Tibial nerve (tissue), 4 donors: ENCODE measurements around the gene SLC39A11. TPM values are rescaled to one million over a fixed set of nuclear protein-coding genes. Genes with fewer than 3 reads are reported as not detected.
"Not testable (repeated sequence)": the region's sequence is repeated elsewhere in the genome, so short reads cannot be mapped to it uniquely, and the experiment has no call there.

Experiments
- DNase-seq, 2 donors: peaks; one replicate each; pipeline ENCODE4 v3.0.0-alpha.2; 2019; ENCODE audit warnings: low spot score in 2 of 2
- H3K27ac ChIP-seq, 4 donors: fragments of 200-600 bp; sonication (generic) in 3 of 4; one replicate each; pipeline ENCODE4 v1.5.1; 2017 to 2019; ENCODE audit warnings: mild to moderate bottlenecking in 1 of 4
- H3K27me3 ChIP-seq, 2 donors: fragments of 200-600 bp; sonication (generic) in 1 of 2; one replicate each; pipeline versions ENCODE4 v1.5.1 to v1.6.0; 2017 to 2019
- H3K36me3 ChIP-seq, 3 donors: fragments of 200-600 bp; sonication (generic); one replicate each; pipeline ENCODE4 v1.5.1; 2018 to 2019
- H3K4me1 ChIP-seq, 4 donors: fragments of 200-600 bp; sonication (generic) in 3 of 4; one replicate each; pipeline ENCODE4 v1.5.1; 2017 to 2019
- H3K4me3 ChIP-seq, 4 donors: fragments of 200-600 bp; sonication (generic) in 3 of 4; one replicate each; pipeline ENCODE4 v1.5.1; 2017 to 2019; ENCODE audit warnings: mild to moderate bottlenecking in 1 of 4, moderate library complexity in 1 of 4
- H3K9me3 ChIP-seq, 4 donors: fragments of 200-600 bp; sonication (generic) in 3 of 4; one replicate each; pipeline ENCODE4 v1.5.1; 2017 to 2019
- EP300 ChIP-seq, 2 donors: sonication (generic); formaldehyde crosslinking; IDR thresholded peaks; one replicate each; pipeline ENCODE4 v1.6.1; 2017; ENCODE audit warnings: antibody characterized with exemption in 2 of 2, mild to moderate bottlenecking in 1 of 2
- POLR2A ChIP-seq, 2 donors: fragments of 450-650 bp; IDR thresholded peaks; one replicate each; pipeline ENCODE4 v1.6.1; 2017; ENCODE audit warnings: antibody characterized with exemption in 2 of 2, mild to moderate bottlenecking in 2 of 2, moderate library complexity in 2 of 2
- WGBS, 2 donors: methylation state at CpG; one replicate each; pipeline ENCODE4 v1.1.5; 2018; 5-methylcytosine and 5-hydroxymethylcytosine counted together
- total RNA-seq, 4 donors: library from RNA; depleted of rRNA; stranded (reverse); fragments of >200 nt; gene quantifications; one replicate each; pipeline ENCODE4 v1.1.0, GENCODE V29; 2016
- TF ChIP-seq, protein P1 (sequence below), 5 experiments: fragments of 200-600 bp in 3 of 5; fragments of 450-650 bp in 2 of 5; sonication (generic) in 3 of 5; IDR thresholded peaks; one replicate each; pipeline ENCODE4 v1.5.1; 2016 to 2019; ENCODE audit warnings: antibody characterized with exemption in 5 of 5, mild to moderate bottlenecking in 3 of 5, moderate library complexity in 2 of 5

The SLC39A11 gene
- total RNA-seq, 4 donors from 2014 or later, result 19.9 to 48.4 (median 37.5) TPM

- TF ChIP-seq POLR2A (IDR thresholded peaks at IDR 0.05) (no peak), EP300 (IDR thresholded peaks at IDR 0.05) (no peak)
- TF ChIP-seq, protein P1, sequence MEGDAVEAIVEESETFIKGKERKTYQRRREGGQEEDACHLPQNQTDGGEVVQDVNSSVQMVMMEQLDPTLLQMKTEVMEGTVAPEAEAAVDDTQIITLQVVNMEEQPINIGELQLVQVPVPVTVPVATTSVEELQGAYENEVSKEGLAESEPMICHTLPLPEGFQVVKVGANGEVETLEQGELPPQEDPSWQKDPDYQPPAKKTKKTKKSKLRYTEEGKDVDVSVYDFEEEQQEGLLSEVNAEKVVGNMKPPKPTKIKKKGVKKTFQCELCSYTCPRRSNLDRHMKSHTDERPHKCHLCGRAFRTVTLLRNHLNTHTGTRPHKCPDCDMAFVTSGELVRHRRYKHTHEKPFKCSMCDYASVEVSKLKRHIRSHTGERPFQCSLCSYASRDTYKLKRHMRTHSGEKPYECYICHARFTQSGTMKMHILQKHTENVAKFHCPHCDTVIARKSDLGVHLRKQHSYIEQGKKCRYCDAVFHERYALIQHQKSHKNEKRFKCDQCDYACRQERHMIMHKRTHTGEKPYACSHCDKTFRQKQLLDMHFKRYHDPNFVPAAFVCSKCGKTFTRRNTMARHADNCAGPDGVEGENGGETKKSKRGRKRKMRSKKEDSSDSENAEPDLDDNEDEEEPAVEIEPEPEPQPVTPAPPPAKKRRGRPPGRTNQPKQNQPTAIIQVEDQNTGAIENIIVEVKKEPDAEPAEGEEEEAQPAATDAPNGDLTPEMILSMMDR (IDR thresholded peaks at IDR 0.05), result no peak
- Histone ChIP-seq H3K27ac (no peak overlapping the region), H3K36me3 (no peaks in the 10 kb centered on the region), H3K4me1 (no peaks in the 10 kb centered on the region), H3K4me3 (no peak overlapping the region), H3K9me3 (no peaks in the 10 kb centered on the region), H3K27me3 (no peaks in the 10 kb centered on the region)
- 91% methylated on average over 2 of the region's 2 CpGs for WGBS, 2 donors
- DNase-seq, result no peak
Measured at GRCh38 chr17:73137376-73137775, 44.9 kb upstream of the SLC39A11 start.

- no peak overlapping the region for H3K27ac ChIP-seq
- no peak overlapping the region for H3K4me3 ChIP-seq
- no peaks in the 10 kb centered on the region for H3K4me1 ChIP-seq
- no peak for DNase-seq
- TF ChIP-seq EP300 (IDR thresholded peaks at IDR 0.05) (no peak), POLR2A (IDR thresholded peaks at IDR 0.05) (no peak)
- TF ChIP-seq, protein P1 (IDR thresholded peaks at IDR 0.05), result no peak
- 83 to 88% methylated on average over 4 of the region's 4 CpGs for WGBS, 2 donors
- no peaks in the 10 kb centered on the region for H3K9me3 ChIP-seq
- no peaks in the 10 kb centered on the region for H3K36me3 ChIP-seq
- peaks cover 0 to 4% of the 10 kb centered on the region in 2 donors for H3K27me3 ChIP-seq
Measured at GRCh38 chr17:73135766-73136165, 43.3 kb upstream of the SLC39A11 start.

DNA sequence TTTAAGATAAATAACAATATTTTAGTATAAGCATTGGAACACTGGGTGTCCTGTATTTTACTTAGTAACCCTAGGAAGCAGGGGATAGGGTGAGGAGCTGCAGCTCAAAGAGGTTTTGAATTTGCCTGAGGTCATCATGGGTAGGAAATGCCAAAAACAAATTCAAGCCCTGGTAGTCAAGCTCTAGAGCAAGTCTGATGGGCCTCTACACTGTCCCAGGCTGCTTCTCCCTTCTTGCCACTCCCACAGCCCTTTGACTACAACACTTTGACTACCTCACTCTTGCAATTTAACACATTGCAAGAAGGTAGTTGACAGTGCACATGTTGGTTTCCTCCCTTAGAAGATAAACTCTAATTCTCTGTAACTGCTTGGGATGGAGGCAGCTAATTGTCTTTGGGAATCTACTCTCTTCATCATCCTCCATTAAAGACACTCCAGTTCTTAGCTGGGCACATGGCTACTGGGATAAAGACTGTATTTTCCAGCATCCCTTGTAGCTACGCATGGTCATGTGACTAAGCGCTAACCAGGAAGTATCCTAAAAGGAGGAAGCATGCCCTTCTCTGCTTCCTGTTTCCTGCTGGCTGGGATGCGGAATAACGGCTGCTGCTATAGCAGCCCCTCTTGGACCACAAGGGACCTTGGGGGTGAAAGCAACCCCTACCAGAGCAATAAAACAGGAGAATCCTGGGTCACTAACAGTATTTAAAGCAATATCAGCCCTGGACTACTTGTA, 41.6 kb upstream of the SLC39A11 start:
- Histone ChIP-seq H3K36me3 (no peaks in the 10 kb centered on the region), H3K27ac (no peak overlapping the region), H3K27me3 (peaks cover 0 to 4% of the 10 kb centered on the region in 2 donors), H3K4me3 (no peak overlapping the region), H3K9me3 (no peaks in the 10 kb centered on the region), H3K4me1 (no peaks in the 10 kb centered on the region)
- no peak for DNase-seq
- TF ChIP-seq, protein P1 (IDR thresholded peaks at IDR 0.05), result no peak
- no peak for TF ChIP-seq EP300 (IDR thresholded peaks at IDR 0.05)
- no peak for TF ChIP-seq POLR2A (IDR thresholded peaks at IDR 0.05)
- WGBS, 2 donors, result 49 to 57% methylated on average over 4 of the region's 4 CpGs

GRCh38 chr17:73132085-73132492, 39.6 kb upstream of the SLC39A11 start:
- Histone ChIP-seq H3K4me1 (no peaks in the 10 kb centered on the region), H3K4me3 (no peak overlapping the region), H3K9me3 (no peaks in the 10 kb centered on the region), H3K27me3 (peaks cover 0 to 4% of the 10 kb centered on the region in 2 donors), H3K36me3 (no peaks in the 10 kb centered on the region), H3K27ac (no peak overlapping the region)
- WGBS, 2 donors, result 63 to 66% methylated on average over 11 to 12 of the region's 12 CpGs
- no peak for DNase-seq
- TF ChIP-seq EP300 (IDR thresholded peaks at IDR 0.05) (no peak), POLR2A (IDR thresholded peaks at IDR 0.05) (no peak)
- TF ChIP-seq, protein P1 (IDR thresholded peaks at IDR 0.05), result no peak

DNA sequence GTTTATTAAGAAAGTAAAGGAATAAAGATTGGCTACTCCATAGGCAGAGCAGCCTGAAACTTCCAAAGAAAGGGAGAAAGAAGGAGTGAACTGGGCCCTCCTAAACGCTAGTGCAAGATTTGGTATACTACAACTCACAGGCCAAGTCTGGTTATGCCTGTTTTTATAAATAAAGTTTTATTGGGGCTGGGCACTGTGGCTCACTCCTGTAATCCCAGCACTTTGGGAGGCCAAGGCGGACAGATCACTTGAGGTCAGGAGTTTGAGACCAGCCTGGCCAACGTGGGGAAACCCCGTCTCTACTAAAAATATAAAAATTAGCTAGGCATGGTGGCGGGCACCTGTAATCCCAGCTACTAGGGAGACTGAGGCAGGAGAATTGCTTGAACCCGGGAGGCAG, 39.0 kb upstream of the SLC39A11 start:
- H3K36me3 ChIP-seq, H3K4me3 ChIP-seq, H3K4me1 ChIP-seq, H3K27me3 ChIP-seq, H3K27ac ChIP-seq, H3K9me3 ChIP-seq, DNase-seq: not testable (repeated sequence)
- WGBS, 2 donors, result 89 to 92% methylated on average over 6 of the region's 6 CpGs
